GM18508 (cell line): ENCODE measurements around the gene RPS25.
"Not testable (repeated sequence)": the region's sequence is repeated elsewhere in the genome, so short reads cannot be mapped to it uniquely, and the experiment has no call there.

ENCODE experiments used
- ATAC-seq: cut with Tn5 transposase; IDR thresholded peaks from one replicate; pipeline ENCODE4 v1.9.1; 2021; ENCODE audit warnings: moderate number of reproducible peaks; ENCODE audit not compliant: insufficient read depth, unreplicated experiment

The RPS25 gene

DNA sequence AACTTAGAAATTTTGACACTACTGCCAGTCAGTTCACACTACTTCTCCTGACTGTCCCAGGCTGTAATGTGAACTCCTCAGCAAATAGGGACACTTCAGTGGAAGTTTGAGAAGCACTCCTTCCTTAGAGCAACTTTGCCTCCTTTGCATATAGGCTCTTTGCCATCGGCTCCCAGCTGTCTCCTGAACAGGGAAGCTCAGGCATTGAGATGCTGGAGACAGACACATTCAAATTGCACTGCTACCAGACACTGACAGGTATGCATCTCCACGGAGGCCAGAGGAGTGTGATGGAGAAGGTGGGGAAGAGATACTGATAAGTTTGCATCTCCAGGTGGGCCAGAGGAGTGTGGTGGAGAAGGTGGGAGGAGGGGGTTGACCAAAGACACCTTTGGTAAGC is 1.9 kb upstream of the RPS25 start:
- no peak for ATAC-seq

DNA sequence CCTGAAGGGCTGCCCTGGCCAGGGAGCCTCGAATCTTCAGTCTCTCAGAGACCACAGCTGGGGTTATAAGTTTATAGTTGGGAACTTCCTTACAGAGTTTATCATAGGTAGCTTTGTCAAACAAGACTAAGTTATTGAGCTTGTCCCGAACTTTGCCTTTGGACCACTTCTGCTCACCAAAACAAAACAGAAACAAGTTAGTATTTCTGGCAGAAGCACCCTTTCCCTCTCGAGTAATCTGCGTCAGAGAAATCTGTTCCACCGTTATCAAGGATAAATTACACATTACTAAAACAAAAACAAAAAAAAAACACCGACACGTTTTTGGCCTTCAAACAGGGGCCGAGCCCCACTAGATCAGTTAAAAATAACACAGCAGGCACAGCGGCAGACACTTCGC is 766 bp downstream of the RPS25 start:
- not testable (repeated sequence) for ATAC-seq

DNA sequence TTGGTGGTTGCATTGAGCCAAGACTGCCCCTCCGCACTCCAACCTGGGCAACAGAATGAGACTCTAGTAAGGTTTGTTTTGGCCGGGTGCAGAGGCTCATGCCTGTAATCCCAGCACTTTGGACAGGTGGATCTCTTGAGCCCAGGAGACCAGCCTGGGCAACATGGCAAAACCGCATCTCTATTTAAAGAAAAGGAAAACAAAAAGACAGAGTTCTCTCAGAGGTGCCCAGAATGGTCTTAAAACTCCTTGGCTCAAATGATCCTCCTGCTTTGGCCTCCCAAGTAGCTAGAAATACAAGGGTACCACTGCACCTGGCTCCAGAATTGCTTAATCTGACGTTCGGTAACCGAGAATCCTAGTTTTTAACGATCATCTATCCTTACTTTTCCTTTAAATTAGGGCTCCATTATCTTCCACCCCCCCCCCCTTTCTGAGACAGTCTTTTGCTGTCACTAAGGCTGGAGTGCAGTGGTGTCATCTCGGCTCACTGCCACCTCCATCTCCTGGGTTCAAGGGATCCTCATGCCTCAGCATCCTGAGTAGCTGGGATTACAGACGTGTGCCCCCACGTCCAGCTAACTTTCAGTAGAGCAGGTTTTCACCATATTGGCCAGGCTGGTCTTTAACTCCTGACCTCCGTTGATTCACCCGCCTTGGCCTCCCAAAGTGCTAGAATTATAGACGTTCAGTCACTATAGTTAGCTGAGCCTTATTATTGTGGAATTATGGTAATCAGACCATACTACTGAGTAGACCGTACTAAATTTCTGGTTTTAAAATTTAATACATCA is 1.7 kb downstream of the RPS25 start:
- ATAC-seq = no peak

DNA sequence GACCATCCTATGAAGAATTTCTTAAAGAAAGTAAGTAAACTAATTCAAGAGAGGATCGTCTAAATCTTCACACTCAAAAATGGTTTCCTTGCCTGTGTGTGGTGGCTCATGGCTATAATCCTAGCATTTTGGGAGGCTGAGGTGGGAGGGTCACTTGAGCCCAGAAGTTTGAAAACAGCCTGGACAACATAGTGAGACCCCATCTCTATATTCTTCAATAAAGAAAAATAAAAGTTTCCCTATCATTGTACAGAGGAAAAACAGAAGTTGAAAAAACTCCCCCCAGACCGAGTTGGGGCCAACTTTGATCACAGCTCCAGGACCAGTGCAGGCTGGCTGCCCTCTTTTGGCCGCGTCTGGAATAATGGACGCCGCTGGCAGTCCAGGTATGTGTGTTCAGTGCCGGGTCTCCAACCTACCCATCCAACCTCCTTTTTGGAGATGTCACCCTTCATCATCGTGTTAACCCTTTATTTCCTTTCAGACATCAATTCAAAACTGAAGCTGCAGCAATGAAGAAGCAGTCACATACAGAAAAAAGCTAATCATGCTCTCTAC is 3.0 kb downstream of the RPS25 start:
- ATAC-seq = no peak

DNA sequence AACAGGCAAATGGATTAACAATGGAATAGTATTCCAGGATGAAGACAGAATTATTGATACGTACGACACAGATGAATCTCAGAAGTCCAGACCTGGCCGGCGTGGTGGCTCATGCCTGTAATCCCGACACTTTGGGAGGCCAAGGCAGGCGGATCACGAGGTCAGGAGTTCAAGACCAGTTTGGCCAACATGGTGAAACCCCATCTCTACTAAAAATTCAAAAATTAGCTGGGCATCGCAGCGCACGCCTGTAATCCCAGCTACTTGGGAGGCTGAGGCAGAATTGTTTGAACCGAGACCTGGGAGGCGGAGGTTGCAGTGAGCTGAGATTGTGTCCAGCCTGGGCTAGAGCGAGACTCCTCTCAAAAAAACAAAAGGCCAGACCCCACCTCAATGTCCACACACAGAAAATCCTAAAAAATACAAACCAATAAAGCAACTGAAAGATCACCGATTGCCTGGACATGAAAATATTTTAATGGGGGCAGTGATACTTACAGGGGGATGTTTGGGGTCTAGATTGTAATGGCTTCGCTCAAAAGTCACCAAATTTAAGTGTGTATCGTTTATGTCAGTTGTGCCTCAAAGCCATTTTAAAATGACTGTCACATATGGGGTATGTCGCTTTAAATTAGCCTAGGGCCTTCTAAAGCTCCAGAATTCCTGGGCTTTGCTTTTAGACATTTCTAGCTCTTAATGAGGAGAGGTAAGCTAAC is 3.8 kb downstream of the RPS25 start:
- ATAC-seq = no peak

DNA sequence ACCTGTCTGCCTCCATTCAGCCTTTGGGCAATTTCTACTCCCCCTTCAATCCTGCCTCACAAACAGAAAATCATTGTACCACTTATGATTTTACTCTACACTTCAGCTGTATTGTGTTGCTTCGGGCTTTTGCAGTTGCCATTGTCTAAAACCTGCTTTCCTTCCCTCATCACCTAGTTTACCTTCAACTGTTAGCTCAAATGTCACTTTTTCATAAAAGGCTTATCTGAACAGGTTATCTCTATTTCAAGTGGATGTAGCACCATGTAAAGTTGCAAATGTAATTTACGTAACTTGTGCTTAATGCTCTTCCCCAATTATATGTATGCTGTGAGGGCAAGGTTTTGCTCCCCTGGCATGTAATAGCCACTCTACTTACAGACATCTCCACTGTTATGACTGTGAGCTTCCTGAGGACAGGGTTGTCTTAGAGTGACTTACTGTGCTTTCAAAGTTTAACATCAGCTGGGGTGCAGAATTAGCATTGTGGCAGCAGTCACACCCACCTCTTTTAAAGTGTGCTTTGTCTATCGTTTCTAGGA is 5.4 kb downstream of the RPS25 start:
- ATAC-seq = no peak

DNA sequence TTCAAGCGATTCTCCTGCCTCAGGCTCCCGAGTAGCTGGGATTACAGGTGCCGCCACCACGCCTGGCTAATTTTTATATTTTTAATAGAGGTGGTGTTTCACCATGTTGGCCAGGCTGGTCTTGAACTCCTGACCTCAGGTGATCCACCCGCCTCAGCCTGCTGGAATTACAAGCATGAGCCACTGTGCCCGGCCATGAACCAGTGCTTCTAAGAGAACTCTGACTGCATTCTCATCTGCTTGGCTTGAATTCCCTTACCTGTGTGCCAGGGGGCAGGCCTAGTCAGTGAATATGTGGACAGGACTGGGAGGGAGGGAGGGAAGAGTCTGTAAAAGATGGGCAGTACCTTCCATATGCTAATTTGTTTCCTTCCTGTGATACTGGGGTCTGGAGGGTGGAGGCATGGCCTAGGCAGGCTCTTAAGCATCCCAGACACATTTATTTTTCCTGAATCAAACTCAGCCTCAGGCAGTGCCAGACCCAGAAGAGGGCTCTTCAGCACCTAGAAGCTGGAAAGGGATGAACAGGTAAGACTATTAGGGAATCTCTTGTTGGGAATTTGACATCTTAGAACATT is 6.6 kb downstream of the RPS25 start:
- no peak for ATAC-seq

DNA sequence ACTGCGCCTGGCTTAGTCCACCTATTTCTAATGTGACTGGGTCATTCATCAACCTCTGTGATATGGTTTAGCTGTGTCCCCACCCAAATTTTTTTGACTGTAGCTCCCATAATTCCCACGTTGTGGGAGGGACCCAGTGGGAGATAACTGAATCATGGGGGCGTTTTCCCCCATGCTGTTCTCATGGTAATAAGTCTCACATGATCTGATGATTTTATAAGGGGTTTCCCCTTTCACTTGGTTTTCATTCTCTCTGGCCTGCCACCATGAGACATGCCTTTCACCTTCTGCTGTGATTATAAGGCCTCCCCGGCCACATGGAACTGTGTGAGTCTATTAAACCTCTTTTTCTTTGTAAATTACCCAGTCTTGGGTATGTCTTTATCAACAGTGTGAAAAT is 11.5 kb downstream of the RPS25 start:
- ATAC-seq = no peak

DNA sequence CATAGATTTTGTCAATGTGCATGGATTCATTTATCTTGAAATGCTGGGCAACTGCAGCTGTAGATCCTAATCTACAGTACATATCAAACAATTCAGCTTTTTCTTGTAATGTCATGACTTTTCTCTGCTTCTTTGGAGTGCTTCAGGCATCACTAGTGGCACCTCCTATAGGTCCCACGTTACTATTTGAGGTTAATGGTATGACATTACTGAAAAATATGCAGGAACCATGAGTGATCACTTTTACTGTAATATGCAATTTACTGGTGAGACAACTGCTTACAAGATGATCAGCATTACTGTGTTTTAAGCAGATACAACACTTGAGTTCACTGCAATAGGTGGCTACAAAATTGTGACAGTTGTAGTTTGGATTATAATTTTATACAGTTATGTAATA is 17.2 kb downstream of the RPS25 start:
- ATAC-seq = no peak

DNA sequence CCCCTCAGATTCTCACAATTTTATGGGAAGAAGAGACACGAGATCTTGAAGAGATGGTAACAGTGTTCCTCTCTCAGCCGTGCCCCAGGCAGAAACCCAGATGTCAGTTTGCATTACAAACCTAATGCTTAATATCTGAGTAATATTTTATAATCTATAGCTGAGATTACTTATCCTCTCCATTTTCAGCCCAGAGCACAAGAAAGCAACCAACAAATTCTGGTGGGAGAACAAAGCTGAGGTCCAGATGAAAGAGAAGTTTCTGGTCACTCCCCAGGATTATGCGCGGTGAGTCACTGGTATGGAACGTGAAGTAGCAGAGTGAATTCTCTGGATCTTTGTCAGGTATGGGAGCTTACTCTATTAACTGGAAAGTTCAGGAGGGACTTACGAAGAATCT is 19.3 kb downstream of the RPS25 start:
- ATAC-seq = no peak

DNA sequence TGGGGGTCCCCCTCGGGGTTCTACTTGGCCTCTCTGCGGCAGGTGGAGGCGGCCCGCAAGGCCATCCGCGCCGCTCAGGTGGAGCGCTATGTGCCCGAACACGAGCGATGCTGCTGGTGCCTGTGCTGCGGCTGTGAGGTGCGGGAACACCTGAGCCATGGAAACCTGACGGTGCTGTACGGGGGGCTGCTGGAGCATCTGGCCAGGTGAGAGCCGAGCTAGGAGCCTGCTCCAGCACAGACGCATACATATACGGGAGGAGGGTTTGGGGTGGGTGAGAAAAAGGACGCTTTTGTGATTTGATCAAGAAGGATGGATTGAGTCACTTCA is 19.8 kb downstream of the RPS25 start:
- ATAC-seq = no peak

DNA sequence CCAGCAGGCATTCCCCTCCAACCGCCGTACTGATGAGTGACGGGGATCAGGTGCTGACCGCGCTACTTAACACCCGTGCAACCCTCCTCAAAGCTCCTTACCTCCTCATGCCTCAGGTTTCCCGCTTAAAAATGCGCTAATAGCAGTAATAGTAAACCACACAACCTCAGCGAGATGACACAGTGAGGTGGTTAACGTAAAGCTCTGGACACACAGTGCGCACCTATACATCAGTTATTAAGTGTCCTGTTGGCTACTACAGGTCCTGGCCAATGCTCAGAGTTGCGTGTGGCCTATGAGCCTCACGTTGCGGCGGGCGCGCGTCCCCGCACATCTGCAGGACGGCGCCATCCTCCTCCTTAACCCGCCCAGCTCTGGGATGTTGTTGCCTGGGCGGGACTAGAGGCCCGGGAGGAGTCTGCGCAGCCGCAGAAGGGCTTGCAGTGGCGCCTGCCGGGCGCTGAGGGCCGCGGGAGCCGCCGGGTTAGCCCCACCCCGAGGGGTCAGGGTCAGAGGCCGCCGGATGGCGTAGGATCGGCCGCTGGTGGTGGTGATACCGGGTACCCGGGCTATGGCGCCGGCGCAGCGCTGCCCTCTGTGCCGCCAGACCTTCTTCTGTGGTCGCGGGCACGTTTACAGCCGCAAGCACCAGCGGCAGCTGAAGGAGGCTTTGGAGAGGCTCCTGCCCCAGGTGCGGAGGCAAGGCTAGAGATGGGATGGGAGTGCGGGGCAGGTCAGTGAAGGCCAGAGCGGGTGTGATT is 20.3 kb downstream of the RPS25 start, which contains the start of gene CENATAC:
Gene CENATAC, plus strand, starts transcription at position 512 of the 761 bp plus-strand sequence. Its CDS starts 60 bp downstream, at position 572.
- ATAC-seq = no peak

DNA sequence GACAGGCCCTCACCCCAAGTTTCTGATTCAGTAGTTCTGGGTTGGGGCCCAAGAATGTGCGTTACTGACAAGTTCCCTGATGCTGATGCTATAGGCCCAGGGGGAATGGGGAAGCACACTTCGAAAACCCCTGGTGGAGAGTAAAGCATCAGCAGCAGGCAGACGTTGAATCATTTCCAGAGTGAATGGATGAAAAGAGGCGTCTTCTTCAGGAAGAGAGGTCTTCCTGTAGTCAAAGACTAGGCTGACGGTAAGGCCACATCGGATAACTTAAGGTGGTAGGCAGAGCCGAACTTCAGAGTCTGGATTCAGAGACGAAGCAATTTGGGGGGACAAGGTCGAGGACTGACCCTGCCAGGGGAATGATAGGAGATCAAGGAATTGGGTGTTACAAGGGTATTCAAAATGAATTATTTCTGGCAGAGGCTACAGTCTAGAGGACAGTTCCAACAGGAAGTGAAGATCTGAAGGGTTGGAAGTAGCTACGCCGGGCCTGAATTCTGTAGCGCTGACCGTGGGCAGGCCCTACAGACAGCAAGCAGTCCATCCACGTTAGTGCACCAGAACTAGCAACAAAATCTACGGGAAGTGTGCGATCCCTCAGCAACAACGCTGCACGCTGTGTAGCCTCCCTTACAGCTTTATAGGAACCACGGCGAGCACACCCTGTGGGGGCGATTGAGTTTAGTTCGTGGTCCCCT is 21.1 kb downstream of the RPS25 start:
- no peak for ATAC-seq

DNA sequence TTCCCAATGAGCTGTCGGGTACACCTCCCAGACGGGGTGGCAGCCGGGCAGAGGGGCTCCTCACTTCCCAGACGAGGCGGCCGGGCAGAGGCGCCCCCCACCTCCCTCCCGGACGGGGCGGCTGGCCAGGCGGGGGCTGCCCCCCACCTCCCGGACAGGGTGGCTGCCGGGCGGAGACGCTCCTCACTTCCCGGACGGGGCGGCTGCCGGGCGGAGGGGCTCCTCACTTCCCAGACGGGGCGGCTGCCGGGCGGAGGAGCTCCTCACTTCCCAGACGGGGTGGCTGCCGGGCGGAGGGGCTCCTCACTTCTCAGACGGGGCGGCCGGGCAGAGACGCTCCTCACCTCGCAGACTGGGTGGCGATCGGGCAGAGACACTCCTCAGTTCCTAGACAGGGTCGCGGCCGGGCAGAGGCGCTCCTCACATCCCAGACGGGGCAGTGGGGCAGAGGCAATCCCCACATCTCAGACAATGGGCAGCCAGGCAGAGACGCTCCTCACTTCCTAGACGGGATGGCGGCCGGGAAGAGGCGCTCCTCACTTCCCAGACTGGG is 26.6 kb downstream of the RPS25 start:
- not testable (repeated sequence) for ATAC-seq

DNA sequence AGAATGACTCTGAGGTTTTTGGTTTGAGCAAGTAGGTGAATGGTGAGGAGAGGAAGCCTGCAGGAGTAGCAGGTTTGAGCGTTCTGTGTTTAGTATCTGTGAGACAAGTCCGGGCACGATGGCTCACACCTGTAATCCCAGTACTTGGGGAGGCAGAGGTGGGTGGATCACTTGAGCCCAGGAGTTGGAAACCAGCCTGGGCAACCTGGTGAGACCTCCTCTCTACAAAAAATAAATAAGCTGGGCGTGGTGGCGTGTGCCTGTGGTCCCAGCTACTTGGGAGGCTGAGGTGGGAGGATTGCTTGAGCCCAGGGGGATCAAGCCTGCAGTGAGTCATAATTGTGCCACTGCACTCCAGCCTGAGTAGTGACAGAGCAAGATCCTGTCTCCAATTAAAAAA is 29.9 kb downstream of the RPS25 start:
- ATAC-seq = no peak

DNA sequence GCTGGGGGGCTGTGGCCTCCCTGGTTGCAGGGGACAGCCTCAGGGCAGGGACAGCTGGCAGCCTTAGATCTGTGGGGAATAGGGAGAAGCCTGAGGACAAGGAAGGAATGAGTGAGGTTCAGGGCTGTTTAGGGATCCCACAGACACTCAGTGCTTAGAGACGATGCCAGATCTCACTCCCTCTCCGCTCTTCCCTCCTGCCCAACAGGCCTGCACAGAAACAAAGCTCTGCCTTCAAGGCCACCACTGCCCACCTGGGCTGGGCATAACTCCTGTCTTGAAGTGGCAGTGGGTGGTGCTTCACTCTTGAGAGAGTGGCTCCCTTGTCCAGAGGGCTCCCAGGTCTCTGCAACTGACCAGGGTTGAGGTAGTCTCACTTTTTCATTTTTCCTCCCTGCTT is 33.3 kb downstream of the RPS25 start:
- ATAC-seq = no peak

DNA sequence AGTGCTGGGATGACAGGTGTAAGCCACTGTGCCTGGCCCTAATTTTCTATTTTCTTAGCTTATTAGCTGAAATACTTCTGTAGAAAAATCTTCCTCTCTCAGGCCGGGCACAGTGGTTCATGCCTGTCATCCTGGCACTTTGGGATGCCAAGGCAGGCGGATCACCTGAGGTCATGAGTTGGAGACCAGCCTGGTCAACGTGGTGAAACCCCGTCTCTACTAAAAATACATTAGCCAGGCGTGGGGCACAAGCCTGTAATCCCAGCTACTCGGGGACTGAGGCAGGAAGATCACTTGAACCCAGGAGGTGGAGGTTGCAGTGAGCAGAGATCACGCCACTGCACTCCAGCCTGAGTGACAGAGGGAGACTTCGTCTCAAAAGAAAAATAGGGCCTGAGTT is 33.8 kb downstream of the RPS25 start:
- ATAC-seq = not testable (repeated sequence)

DNA sequence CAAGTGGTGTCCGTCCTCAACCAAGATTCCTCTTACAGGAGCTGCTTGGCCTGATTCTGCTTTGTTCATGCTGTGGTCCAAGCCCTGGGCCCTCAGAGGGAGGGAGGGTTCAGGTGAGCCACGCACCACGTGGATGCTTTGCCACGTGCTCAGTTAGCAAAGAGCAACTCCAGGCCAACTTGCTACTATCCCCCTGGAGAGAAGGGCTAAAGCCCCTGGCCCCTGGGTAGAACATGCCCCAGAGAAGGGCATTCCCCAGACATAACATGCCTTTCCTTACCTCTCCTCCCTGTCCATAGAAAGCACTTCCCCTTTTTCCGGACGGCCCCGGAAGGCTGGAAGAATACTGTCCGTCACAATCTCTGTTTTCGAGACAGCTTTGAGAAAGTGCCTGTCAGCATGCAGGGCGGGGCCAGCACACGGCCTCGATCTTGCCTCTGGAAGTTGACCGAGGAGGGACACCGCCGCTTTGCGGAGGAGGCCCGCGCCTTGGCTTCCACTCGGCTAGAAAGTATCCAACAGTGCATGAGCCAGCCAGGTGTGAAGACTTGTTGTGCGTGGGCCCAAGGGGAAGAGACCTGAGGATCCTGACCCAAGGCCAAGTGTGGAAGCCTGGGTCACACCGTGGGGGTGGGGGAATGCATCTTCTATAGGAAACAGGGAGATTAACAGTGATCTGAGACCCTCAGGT is 37.8 kb downstream of the RPS25 start:
- no peak for ATAC-seq

DNA sequence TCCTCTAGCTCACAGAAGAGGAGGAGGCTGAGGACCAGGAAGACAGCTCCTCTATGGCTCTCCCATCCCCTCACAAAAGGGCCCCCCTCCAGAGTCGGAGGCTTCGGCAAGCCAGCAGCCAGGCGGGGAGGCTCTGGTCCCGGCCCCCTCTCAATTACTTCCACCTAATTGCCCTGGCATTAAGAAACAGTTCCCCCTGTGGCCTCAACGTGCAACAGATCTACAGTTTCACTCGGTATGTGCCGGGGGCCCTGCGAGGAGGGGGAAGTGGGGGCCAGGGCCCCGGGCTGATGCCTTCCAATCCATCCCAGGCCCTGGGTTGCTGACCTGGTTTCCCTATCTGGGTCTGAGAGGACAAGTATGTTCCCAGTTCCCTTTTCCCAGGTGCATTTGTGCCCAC is 38.7 kb downstream of the RPS25 start:
- no peak for ATAC-seq
